SU-DHL-6 (cell line): Measurements from ENCODE around the gene NT5DC3.

Experiments
- EZH2phosphoT487 ChIP-seq: fragments of 200-600 bp; sonication (generic), shearing (Covaris generic); conservative IDR thresholded peaks from 2 replicates; pipeline ENCODE4 v1.6.1; 2018; ENCODE audit warnings: mild to moderate bottlenecking, antibody characterized with exemption, low read length, moderate library complexity, mixed read lengths
- TF ChIP-seq, protein P1 (sequence below): fragments of 200-600 bp; sonication (generic); IDR thresholded peaks from one replicate; pipeline ENCODE4 v1.5.1; 2017; ENCODE audit warnings: antibody characterized with exemption, mild to moderate bottlenecking, low read length, moderate library complexity; ENCODE audit not compliant: insufficient read depth, poor library complexity, severe bottlenecking

DNA sequence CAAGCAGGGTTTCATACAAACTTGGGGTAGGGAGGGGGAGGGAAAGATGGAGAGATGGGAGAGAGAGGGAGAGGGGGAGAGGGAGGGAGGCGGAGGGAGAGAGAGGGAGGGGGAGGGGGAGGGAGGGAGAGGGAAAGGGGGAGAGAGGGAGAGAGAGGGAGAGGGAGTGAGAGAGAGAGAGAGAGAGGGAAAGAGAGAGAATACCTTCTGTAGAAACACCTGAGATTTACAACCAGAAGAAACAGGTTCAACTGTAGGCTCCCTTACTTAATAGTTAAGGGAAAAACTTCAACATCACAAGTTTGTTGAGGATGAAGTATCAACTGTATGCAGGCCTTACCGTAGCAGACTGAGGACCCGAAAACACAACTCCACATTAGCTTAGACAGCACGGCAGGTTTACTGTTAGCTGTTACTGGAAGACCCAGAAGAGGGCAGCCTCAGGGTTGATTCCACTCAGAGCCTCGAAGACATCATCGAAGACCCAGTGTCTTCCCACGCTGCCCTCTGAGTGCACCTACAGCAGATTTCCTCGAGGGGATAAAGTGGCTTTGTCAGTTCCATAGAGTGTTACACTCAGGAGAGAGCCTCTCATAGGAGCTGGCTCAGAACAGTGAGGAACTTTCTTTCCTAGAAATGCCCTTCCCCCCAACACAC, 72.4 kb downstream of the NT5DC3 start:
- TF ChIP-seq, protein P1, sequence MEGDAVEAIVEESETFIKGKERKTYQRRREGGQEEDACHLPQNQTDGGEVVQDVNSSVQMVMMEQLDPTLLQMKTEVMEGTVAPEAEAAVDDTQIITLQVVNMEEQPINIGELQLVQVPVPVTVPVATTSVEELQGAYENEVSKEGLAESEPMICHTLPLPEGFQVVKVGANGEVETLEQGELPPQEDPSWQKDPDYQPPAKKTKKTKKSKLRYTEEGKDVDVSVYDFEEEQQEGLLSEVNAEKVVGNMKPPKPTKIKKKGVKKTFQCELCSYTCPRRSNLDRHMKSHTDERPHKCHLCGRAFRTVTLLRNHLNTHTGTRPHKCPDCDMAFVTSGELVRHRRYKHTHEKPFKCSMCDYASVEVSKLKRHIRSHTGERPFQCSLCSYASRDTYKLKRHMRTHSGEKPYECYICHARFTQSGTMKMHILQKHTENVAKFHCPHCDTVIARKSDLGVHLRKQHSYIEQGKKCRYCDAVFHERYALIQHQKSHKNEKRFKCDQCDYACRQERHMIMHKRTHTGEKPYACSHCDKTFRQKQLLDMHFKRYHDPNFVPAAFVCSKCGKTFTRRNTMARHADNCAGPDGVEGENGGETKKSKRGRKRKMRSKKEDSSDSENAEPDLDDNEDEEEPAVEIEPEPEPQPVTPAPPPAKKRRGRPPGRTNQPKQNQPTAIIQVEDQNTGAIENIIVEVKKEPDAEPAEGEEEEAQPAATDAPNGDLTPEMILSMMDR = no peak
- TF ChIP-seq EZH2phosphoT487 = no peak
